Cardiac muscle cell (in vitro differentiated cells and primary cell): ENCODE results near the gene TBC1D14. TPM values are rescaled to one million over a fixed set of nuclear protein-coding genes. Genes with fewer than 3 reads are reported as not detected.

ENCODE experiments used
- DNase-seq, 2 donors: peaks; one replicate each; pipeline versions ENCODE4 v3.0.0 to v3.0.0-alpha.2; 2010 to 2017; ENCODE audit warnings: low read depth in 1 of 2, low spot score in 1 of 2
- H3K27ac ChIP-seq: fragments of 200-600 bp; sonication (generic); 2 replicates; pipeline ENCODE4 v1.5.1; 2016
- H3K27me3 ChIP-seq: fragments of 200-600 bp; sonication (generic); 2 replicates; pipeline ENCODE4 v1.6.0; 2016; ENCODE audit warnings: control low read depth
- H3K36me3 ChIP-seq: fragments of 200-600 bp; sonication (generic); 2 replicates; pipeline ENCODE4 v1.5.1; 2016; ENCODE audit warnings: control low read depth
- H3K4me1 ChIP-seq: fragments of 200-600 bp; sonication (generic); 2 replicates; pipeline ENCODE4 v1.8.1; 2017; ENCODE audit warnings: low read depth, mild to moderate bottlenecking, mixed run types
- H3K4me3 ChIP-seq: fragments of 200-600 bp; sonication (generic); 2 replicates; pipeline ENCODE4 v1.5.1; 2016; ENCODE audit warnings: mild to moderate bottlenecking
- H3K9me3 ChIP-seq: fragments of 200-600 bp; sonication (generic); 2 replicates; pipeline ENCODE4 v1.5.1; 2017; ENCODE audit warnings: low read depth, mild to moderate bottlenecking, control low read depth
- polyA plus RNA-seq: library from polyadenylated mRNA; unstranded; fragments of >200 nt; fragmentation: Nextera tagmentation; extraction: Ambion mirVana; gene quantifications from 2 replicates; pipeline ENCODE4 v1.2.1, GENCODE V29; 2016
- total RNA-seq: library from RNA; depleted of rRNA; stranded (reverse); fragments of >200 nt; gene quantifications from 2 replicates; pipeline ENCODE4 v1.2.3, GENCODE V29; 2016
- TF ChIP-seq, protein P1 (sequence below): IDR thresholded peaks from 2 replicates; pipeline ENCODE4 v1.5.1; 2012; ENCODE audit warnings: low read depth, mild to moderate bottlenecking, low read length

Gene TBC1D14
- total and polyA plus RNA-seq, 2 experiments from 2014 or later = 30.5 to 41.8 TPM

DNA sequence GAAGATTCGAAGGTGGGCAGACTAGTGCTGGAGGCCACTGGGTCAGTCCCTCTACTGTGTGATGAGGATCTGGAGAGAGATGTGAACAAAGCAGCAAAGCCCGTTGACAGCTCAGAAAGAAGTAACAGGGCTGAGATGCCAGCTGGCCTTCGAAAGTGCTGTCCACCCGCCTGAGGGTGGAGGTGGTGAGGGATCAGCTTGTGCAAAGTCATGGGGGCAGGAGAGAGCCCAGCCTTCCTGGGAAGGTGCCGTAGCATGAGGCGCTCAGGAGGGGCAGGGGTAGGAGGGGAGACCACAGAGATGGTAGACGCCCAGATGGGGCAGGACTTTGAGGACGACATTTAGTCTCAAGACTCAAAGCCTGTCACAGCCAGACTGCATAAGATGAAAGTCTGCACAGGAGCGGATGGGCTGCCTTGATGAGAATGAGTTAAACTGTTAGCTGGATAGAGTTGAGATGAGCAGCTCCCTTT lies 19.7 kb downstream of the TBC1D14 start:
- no peak for DNase-seq
- H3K9me3 ChIP-seq = no peaks in the 10 kb centered on the region
- peaks cover 18% of the 10 kb centered on the region for H3K4me1 ChIP-seq
- H3K27me3 ChIP-seq = no peaks in the 10 kb centered on the region
- no peak overlapping the region for H3K4me3 ChIP-seq
- H3K36me3 ChIP-seq = no peaks in the 10 kb centered on the region
- no peak overlapping the region for H3K27ac ChIP-seq
- TF ChIP-seq, protein P1, sequence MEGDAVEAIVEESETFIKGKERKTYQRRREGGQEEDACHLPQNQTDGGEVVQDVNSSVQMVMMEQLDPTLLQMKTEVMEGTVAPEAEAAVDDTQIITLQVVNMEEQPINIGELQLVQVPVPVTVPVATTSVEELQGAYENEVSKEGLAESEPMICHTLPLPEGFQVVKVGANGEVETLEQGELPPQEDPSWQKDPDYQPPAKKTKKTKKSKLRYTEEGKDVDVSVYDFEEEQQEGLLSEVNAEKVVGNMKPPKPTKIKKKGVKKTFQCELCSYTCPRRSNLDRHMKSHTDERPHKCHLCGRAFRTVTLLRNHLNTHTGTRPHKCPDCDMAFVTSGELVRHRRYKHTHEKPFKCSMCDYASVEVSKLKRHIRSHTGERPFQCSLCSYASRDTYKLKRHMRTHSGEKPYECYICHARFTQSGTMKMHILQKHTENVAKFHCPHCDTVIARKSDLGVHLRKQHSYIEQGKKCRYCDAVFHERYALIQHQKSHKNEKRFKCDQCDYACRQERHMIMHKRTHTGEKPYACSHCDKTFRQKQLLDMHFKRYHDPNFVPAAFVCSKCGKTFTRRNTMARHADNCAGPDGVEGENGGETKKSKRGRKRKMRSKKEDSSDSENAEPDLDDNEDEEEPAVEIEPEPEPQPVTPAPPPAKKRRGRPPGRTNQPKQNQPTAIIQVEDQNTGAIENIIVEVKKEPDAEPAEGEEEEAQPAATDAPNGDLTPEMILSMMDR = no peak

DNA sequence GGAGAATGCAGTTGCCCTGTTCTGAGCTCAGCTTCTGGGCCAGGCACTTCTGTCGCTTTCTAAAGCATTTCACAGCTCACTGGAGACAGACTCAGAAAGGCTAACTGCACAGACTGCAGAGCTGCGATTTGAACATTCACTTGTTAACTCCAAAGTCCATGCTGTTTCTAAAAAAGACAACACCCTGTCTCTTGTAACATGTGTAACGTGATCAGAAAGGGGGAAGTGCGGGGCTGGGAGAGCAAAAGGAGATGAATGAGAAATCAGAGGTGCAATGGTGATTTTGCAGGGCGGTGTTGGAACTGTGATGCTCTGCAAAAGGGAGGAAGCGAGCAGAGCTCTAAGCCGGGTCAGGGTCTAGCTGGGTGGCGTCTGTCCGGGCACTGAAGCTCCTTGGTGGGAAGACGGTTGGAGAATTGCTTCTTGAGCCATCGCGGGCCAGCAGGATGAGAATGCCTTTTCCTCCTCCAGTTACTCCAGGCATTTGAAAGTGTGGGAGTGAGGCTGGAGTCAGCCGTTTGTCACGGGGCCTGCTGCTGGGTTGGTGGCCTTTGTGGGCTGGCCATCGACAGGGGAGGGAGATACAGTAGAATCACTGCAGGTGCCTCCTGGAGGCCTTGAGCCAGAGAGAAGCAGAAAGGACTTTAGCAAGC lies 20.3 kb downstream of the TBC1D14 start:
- DNase-seq = no peak
- Histone ChIP-seq H3K27me3 (no peaks in the 10 kb centered on the region), H3K27ac (peak overlapping the region; percentile 3), H3K4me3 (no peak overlapping the region), H3K9me3 (no peaks in the 10 kb centered on the region), H3K36me3 (no peaks in the 10 kb centered on the region), H3K4me1 (peaks cover 18% of the 10 kb centered on the region)
- TF ChIP-seq, protein P1 = no peak

DNA sequence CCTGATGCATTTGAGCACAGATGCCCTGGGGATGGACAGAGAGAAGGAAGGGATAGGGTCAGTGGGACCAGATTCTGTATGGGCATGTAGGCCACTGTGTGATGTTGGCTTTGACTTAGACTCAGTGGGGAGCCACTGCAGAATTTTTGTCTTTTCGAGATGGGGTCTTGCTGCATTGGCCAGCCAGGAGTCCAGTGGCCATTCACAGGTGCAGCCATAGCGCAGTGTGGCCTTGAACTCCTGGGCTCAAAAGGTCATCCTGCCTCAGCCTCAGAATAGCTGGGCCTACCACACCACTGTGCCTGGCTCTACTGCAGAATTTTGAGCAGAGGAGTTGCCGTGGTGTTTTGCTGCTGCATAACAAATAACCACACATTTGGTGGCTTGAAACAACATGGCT lies 22.8 kb downstream of the TBC1D14 start:
- H3K4me1 ChIP-seq = peaks cover 18% of the 10 kb centered on the region
- no peaks in the 10 kb centered on the region for H3K27me3 ChIP-seq
- no peak overlapping the region for H3K4me3 ChIP-seq
- TF ChIP-seq, protein P1 = no peak
- no peaks in the 10 kb centered on the region for H3K36me3 ChIP-seq
- DNase-seq = no peak
- no peak overlapping the region for H3K27ac ChIP-seq
- H3K9me3 ChIP-seq = no peaks in the 10 kb centered on the region

DNA sequence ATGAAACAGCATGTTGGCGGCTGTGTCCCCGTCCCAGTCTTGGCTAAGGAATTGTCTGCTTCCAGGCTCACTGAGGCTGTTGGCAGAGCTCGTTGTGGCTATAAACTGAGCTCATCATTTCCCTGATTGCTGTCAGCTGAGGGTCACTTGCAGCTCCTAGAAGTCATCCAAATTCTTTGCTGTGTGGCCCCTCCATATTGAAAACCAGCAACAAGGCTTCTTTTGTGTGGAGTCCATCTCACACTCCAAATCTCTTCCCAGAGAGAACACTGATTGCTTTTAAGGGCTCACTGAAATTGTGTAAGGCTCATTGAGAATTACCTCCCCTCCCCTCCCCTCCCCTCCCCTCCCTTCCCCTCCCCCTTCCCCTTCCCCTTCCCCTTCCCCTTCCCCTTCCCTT lies 23.3 kb downstream of the TBC1D14 start:
- Histone ChIP-seq H3K4me1 (peaks cover 18% of the 10 kb centered on the region), H3K27ac (no peak overlapping the region), H3K27me3 (no peaks in the 10 kb centered on the region), H3K4me3 (no peak overlapping the region), H3K9me3 (no peaks in the 10 kb centered on the region), H3K36me3 (no peaks in the 10 kb centered on the region)
- TF ChIP-seq, protein P1 = no peak
- no peak for DNase-seq

DNA sequence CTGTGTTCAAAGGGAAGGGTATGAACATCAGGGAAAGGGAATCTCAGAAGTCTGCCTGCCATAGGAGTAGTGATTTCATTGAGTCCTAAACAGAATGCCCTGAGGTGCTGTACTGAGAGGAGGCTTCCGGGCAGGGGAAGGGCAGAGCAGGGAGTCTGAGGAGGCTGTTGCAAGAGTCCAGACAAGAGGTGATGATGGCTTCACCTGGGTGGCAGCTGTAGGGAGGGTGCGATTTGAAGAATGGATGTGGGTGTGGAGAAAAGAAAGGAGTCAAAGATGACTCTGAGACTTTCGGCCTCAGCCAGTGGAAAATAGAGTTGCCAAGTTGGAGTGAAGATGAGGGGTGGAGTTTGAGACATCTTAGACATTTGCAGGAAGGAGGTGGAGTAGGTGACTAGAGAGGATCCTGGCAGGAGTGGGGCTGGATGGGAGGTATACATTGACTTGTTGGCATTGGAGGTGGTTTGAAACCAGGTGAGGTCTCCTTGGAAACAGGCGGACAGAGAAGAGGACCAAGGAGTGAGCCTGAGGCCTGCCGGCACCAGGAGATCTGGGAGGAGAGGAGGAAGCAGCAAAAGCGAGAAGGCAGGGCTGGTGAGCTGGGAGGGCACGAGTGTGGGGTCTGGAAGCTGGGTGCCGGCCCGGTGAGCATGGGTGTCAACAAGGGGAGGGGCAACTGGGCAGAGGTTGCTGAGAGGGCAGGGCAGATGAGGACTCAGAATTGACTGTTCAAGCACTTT lies 24.2 kb downstream of the TBC1D14 start:
- no peaks in the 10 kb centered on the region for H3K27me3 ChIP-seq
- H3K4me1 ChIP-seq = peaks cover 13% of the 10 kb centered on the region
- no peak overlapping the region for H3K4me3 ChIP-seq
- H3K9me3 ChIP-seq = no peaks in the 10 kb centered on the region
- DNase-seq = no peak
- no peaks in the 10 kb centered on the region for H3K36me3 ChIP-seq
- TF ChIP-seq, protein P1 = no peak
- H3K27ac ChIP-seq = no peak overlapping the region
